H4 (cell line): ENCODE data around the gene PCDHGC3. TPM values are rescaled to one million over a fixed set of nuclear protein-coding genes. Genes with fewer than 3 reads are reported as not detected.
"Not testable (repeated sequence)": the region's sequence is repeated elsewhere in the genome, so short reads cannot be mapped to it uniquely, and the experiment has no call there.

Experiments
- DNase-seq: peaks from one replicate; pipeline ENCODE4 v3.0.0-alpha.2; 2015; ENCODE audit warnings: low spot score
- total RNA-seq: library from RNA; depleted of rRNA; stranded (reverse); fragments of >200 nt; shearing (Covaris generic); gene quantifications from 2 replicates; pipeline ENCODE4 v1.2.3, GENCODE V29; 2014; rRNA removed

The PCDHGC3 gene
- 50.8 and 61.5 TPM in 2 replicates for total RNA-seq

- DNase-seq = peak; percentile 93
These were observed at the start of gene PCDHGC3 for GRCh38 chr5:141475625-141476131. Gene PCDHGC3, plus strand, starts transcription at chr5:141475966. Its CDS starts 151 bp downstream, at chr5:141476117.

DNA sequence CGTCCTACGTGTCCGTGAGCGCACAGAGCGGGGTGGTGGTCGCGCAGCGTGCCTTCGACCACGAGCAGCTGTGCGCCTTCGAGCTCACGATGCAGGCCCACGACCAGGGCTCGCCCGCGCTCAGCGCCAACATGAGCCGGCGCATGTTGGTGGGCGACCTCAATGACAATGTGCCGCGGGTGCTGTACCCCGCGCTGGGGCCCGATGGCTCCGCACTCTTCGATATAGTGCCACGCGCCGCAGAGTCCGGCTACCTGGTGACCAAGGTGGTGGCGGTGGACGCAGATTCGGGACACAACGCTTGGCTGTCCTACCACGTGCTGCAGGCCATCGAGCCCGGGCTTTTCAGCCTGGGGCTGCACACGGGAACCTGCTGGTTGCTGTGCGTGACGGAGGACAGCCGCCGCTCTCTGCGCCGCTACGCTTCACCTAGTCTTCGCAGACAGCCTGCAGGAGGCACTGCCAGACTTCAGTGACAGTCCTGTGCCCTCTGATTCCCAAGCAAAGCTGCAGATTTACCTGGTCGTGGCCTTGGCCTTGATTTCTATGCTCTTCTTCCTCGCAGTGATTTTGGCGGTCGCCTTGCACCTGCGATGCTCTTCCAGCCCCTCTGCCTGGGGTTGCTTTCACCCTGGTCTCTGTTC lies 47.9 kb upstream of the PCDHGC3 start:
- no peak for DNase-seq

GRCh38 chr5:141430332-141431113 lies 45.2 kb upstream of the PCDHGC3 start, which contains the start of gene PCDHGA12:
Gene PCDHGA12, plus strand, starts transcription at chr5:141430507. Its CDS starts 253 bp downstream, at chr5:141430760.
- no peak for DNase-seq

DNA sequence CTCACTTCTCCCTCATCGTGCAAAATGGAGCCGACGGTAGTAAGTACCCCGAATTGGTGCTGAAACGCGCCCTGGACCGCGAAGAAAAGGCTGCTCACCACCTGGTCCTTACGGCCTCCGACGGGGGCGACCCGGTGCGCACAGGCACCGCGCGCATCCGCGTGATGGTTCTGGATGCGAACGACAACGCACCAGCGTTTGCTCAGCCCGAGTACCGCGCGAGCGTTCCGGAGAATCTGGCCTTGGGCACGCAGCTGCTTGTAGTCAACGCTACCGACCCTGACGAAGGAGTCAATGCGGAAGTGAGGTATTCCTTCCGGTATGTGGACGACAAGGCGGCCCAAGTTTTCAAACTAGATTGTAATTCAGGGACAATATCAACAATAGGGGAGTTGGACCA lies 44.5 kb upstream of the PCDHGC3 start:
- no peak for DNase-seq

GRCh38 chr5:141432308-141432707 lies 43.5 kb upstream of the PCDHGC3 start:
- not testable (repeated sequence) for DNase-seq

GRCh38 chr5:141432726-141433125 lies 43.0 kb upstream of the PCDHGC3 start:
- not testable (repeated sequence) for DNase-seq

DNA sequence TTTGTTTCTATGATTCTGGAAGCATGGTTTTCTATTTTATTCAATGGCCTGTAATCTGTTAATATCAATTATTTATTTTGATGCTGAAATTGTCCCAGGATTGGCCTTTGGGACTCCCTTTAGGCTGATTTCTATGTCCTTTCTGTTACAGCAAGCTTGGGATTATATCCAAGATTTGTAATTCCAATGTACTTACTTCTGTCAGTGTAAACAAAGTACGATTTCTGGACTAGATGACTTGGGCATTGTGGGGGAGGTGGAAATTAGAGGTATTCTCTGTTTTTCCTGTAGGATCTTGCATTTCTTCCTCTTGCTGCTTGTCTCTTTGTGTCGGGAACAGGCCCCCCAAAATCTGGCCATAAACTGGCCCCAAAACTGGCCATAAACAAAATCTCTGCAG lies 41.8 kb upstream of the PCDHGC3 start:
- DNase-seq = no peak

GRCh38 chr5:141437221-141437620 lies 38.5 kb upstream of the PCDHGC3 start:
- DNase-seq = no peak

GRCh38 chr5:141439411-141440141 lies 36.2 kb upstream of the PCDHGC3 start:
- no peak for DNase-seq

- no peak for DNase-seq
These were observed 35.4 kb upstream of the PCDHGC3 start for GRCh38 chr5:141440341-141440740.

- DNase-seq = no peak
These were observed 34.1 kb upstream of the PCDHGC3 start for GRCh38 chr5:141441571-141442170.

DNA sequence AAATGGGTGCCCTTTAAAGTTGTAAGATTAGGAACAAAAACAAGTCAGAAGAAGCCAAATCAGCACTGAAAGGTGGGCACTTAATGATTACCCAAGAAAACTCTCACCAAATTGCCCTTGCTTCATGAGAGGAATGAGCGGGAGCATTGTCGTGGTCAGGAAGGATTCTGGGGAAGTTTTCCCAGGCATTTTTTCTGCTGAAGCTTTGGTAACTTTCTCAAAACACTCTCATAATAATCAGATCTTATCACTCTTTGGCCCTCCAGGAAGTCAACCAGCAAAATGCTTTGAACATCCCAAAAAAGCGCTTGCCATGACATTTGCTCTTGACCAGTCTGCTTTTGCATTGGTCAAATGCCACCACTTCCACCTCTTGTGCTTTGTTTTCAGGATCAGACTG lies 10.4 kb upstream of the PCDHGC3 start:
- DNase-seq = no peak

GRCh38 chr5:141476132-141476911 lies 556 bp downstream of the PCDHGC3 start:
- DNase-seq = peak; percentile 57

DNA sequence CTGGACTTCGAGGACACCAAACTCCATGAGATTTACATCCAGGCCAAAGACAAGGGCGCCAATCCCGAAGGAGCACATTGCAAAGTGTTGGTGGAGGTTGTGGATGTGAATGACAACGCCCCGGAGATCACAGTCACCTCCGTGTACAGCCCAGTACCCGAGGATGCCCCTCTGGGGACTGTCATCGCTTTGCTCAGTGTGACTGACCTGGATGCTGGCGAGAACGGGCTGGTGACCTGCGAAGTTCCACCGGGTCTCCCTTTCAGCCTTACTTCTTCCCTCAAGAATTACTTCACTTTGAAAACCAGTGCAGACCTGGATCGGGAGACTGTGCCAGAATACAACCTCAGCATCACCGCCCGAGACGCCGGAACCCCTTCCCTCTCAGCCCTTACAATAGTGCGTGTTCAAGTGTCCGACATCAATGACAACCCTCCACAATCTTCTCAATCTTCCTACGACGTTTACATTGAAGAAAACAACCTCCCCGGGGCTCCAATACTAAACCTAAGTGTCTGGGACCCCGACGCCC lies 1.3 kb downstream of the PCDHGC3 start:
- no peak for DNase-seq

DNA sequence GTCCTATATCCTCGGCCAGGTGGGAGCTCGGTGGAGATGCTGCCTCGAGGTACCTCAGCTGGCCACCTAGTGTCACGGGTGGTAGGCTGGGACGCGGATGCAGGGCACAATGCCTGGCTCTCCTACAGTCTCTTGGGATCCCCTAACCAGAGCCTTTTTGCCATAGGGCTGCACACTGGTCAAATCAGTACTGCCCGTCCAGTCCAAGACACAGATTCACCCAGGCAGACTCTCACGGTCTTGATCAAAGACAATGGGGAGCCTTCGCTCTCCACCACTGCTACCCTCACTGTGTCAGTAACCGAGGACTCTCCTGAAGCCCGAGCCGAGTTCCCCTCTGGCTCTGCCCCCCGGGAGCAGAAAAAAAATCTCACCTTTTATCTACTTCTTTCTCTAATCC lies 2.0 kb downstream of the PCDHGC3 start:
- DNase-seq = no peak

GRCh38 chr5:141478321-141478945 lies 2.7 kb downstream of the PCDHGC3 start:
- no peak for DNase-seq

GRCh38 chr5:141479776-141480175 lies 4.0 kb downstream of the PCDHGC3 start:
- DNase-seq = no peak

- DNase-seq = no peak
These were observed 8.1 kb downstream of the PCDHGC3 start for GRCh38 chr5:141483902-141484301.

DNA sequence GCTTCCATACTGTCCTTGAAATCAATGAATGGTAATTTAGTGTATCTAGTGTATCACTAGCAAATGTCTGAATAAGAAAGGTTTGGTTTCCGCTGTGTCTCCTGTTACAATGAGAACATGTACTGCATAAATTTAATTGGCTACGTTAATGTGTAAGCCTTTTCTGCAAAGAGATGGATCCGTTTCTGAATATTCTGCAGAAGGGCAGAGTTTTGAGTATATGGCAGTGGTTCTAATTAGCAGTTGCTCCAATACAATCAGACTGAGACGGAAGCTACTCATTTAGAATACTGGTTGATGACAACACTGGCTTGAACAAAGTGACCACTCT lies 8.5 kb downstream of the PCDHGC3 start:
- no peak for DNase-seq

DNA sequence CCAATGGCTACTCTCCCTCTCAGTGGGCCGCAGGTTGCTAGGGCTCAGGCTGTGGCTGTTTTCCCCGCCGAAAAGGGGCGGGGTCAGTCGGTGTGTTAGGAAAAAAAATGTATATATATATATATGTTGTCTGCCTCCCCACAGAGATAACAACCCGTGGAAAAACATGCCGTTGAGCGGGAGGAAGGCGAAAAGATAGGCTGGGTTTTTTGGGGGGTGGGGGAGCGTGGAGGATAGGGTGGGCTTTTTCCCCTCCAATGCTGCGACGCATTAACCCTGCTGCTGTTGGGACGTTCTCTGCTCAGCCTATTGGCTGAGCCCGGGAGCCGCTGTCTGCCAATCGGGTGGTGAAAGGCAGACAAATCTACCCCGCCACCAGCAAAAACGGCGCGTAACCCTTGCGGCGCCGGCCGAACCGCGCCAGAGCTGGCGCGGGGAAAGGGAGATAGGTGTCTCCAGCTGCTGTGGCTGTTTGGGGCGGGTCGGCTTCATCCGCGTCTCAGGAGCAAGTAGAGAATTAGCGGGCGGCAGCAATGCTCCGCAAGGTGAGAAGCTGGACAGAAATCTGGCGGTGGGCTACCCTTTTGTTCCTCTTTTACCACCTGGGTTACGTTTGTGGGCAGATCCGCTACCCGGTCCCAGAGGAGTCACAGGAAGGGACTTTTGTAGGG lies 9.0 kb downstream of the PCDHGC3 start, which contains the start of gene PCDHGC4:
TSS of gene PCDHGC4 (plus strand) at position 390 of the 671 bp plus-strand sequence. CDS start at position 534, 144 bp downstream.
- no peak for DNase-seq
